Left ventricle myocardium superior (tissue), 1 donor: Measurements from ENCODE around the gene RAB34. TPM values are rescaled to one million over a fixed set of nuclear protein-coding genes. Genes with fewer than 3 reads are reported as not detected.

ENCODE experiments used
- total RNA-seq: library from RNA; stranded (reverse); fragmentation: NEBNext Ultra II Directional; extraction: Animal tissue kit (Norgen Biotek cat#: 25700); gene quantifications from one replicate; pipeline ENCODE4 v1.2.1, GENCODE V29; 2021
- donor health status: DM: no; HTN: yes; CAD: no; lungs with severe emphysema.

The RAB34 gene
- total RNA-seq, 1 donor from 2014 or later = 14.8 TPM

Other genes starting within 250 kb of the RAB34 start
- not detected for gene SLC13A2, start 244.2 kb downstream of the RAB34 start, total RNA-seq
- not detected for gene FOXN1, start 211.5 kb downstream of the RAB34 start, total RNA-seq
- 22.2 TPM for gene UNC119, start 165.2 kb downstream of the RAB34 start, total RNA-seq
- gene PIGS, start 146.3 kb downstream of the RAB34 start, total RNA-seq = 45.0 TPM
- 380 TPM for gene ALDOC, start 141.0 kb downstream of the RAB34 start, total RNA-seq
- gene SPAG5, start 118.8 kb downstream of the RAB34 start, total RNA-seq = 1.1 TPM
- gene RSKR, start 103.7 kb downstream of the RAB34 start, total RNA-seq = 4.0 TPM
- 73.8 TPM for gene BLTP2, start 72.7 kb downstream of the RAB34 start, total RNA-seq
- 30.7 TPM for gene SDF2, start 56.0 kb downstream of the RAB34 start, total RNA-seq
- gene SUPT6H, start 55.7 kb downstream of the RAB34 start, total RNA-seq = 46.0 TPM
- gene PROCA1, start 6.0 kb downstream of the RAB34 start, total RNA-seq = 0.89 TPM
- gene RPL23A, start 2.1 kb upstream of the RAB34 start, total RNA-seq = 918 TPM
- 2.6 TPM for gene TLCD1, start 8.4 kb upstream of the RAB34 start, total RNA-seq
- gene NEK8, start 10.9 kb upstream of the RAB34 start, total RNA-seq = 0.94 TPM
- gene TRAF4, start 26.1 kb upstream of the RAB34 start, total RNA-seq = 4.2 TPM
- 16.8 TPM for gene FAM222B, start 124.9 kb upstream of the RAB34 start, total RNA-seq
- 34.1 TPM for gene ERAL1, start 137.1 kb upstream of the RAB34 start, total RNA-seq
- 108 TPM for gene FLOT2, start 179.9 kb upstream of the RAB34 start, total RNA-seq
- 3.8 TPM for gene DHRS13, start 185.2 kb upstream of the RAB34 start, total RNA-seq
- 20.4 TPM for gene PHF12, start 233.7 kb upstream of the RAB34 start, total RNA-seq